Small intestine (tissue), 7 donors: Measurements from ENCODE around the gene GCLC. TPM values are rescaled to one million over a fixed set of nuclear protein-coding genes. Genes with fewer than 3 reads are reported as not detected.
A peak's percentile ranks its signal among the peaks of the same experiment; 100 is the strongest.

ENCODE experiments used
- DNase-seq, 2 donors: peaks; one replicate each; pipeline versions ENCODE4 v3.0.0 to v3.0.0-alpha.2; 2013
- FAIRE-seq: peaks from 2 replicates; lab custom pipeline; 2012; peaks lifted over from hg19 to GRCh38; lab: Jason Lieb, UNC
- H3K27ac ChIP-seq, 3 donors: one replicate each; pipeline ENCODE4 v1.5.1; 2013; ENCODE audit warnings: low read length in 2 of 3, mild to moderate bottlenecking in 2 of 3, control low read depth in 1 of 3, inconsistent platforms in 1 of 3, low read depth in 1 of 3, moderate library complexity in 1 of 3
- H3K27me3 ChIP-seq, 3 donors: one replicate each; pipeline ENCODE4 v1.6.1; 2013; ENCODE audit warnings: low read length in 3 of 3, inconsistent platforms in 1 of 3; ENCODE audit not compliant: control insufficient read depth in 3 of 3, insufficient read depth in 3 of 3
- H3K36me3 ChIP-seq, 3 donors: one replicate each; pipeline ENCODE4 v1.6.1; 2013; ENCODE audit warnings: low read length in 3 of 3, inconsistent platforms in 1 of 3, low read depth in 1 of 3, mild to moderate bottlenecking in 1 of 3, moderate library complexity in 1 of 3; ENCODE audit not compliant: control insufficient read depth in 3 of 3, insufficient read depth in 2 of 3
- H3K4me1 ChIP-seq, 3 donors: one replicate each; pipeline ENCODE4 v1.6.1; 2013; ENCODE audit warnings: low read length in 2 of 3, inconsistent platforms in 1 of 3, low read depth in 1 of 3, mild to moderate bottlenecking in 1 of 3, moderate library complexity in 1 of 3; ENCODE audit not compliant: control insufficient read depth in 3 of 3, insufficient read depth in 2 of 3
- H3K4me3 ChIP-seq, 3 donors: one replicate each; pipeline ENCODE4 v1.5.1; 2013; ENCODE audit warnings: low read length in 3 of 3, control low read depth in 1 of 3, inconsistent platforms in 1 of 3, low read depth in 1 of 3, mild to moderate bottlenecking in 1 of 3, moderate library complexity in 1 of 3
- H3K9me3 ChIP-seq, 2 donors: one replicate each; pipeline ENCODE4 v1.6.1; 2013; ENCODE audit warnings: low read depth in 1 of 2, low read length in 1 of 2; ENCODE audit not compliant: control insufficient read depth in 2 of 2, insufficient read depth in 1 of 2
- WGBS, 3 donors: extraction: QIAGEN DNeasy Blood & Tissue Kit; methylation state at CpG; one replicate each; pipeline ENCODE4 v1.1.7; 2013; 5-methylcytosine and 5-hydroxymethylcytosine counted together
- polyA plus RNA-seq, 4 donors: library from polyadenylated mRNA; stranded (reverse) in 3 of 4; unstranded in 1 of 4; fragments of 200-250 nt in 3 of 4; fragments of 120-200 nt in 1 of 4; gene quantifications; one replicate each; pipeline versions ENCODE4 v1.2.1 to v1.2.3, GENCODE V29; 2013
- donor health status: healthy with polysubstance abuse.
- donor health status: control.
- donor health status: control.
- donor health status: Bipolar disorder and iron deficiency.
- donor health status: healthy.

GCLC gene
- polyA plus RNA-seq, 4 donors: 26.6 to 69.3 (median 28.1) TPM

- peaks cover 0 to 7% of the 10 kb centered on the region in 2 donors for H3K9me3 ChIP-seq
These were observed 45.8 kb downstream of the GCLC start for GRCh38 chr6:53499094-53499493.

DNA sequence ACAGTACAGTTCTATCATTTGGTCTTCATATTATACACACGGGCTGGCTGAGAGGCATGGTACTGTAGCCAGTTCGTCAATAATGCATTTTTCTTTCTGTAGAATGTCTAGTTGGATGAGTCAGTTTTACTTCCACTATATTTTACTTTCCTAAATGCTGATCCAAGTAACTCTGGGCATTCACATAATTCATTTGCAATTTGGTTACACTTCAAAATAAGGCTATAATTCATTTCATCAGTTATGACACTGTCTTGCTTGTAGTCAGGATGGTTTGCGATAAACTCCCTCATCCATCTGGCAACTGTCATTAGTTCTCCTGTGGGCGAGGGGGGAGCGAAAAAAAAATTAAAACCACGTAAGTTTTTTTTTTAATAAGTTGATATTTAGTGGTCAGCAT, 46.3 kb downstream of the GCLC start:
- DNase-seq (no peak), FAIRE-seq (no peak)
- no peaks in the 10 kb centered on the region for H3K27me3 ChIP-seq
- peaks cover 0 to 7% of the 10 kb centered on the region in 2 donors for H3K9me3 ChIP-seq
- peaks cover 0 to 13% (median 0%) of the 10 kb centered on the region in 3 donors for H3K4me1 ChIP-seq
- H3K27ac ChIP-seq: no peak overlapping the region
- 79 to 95% (median 93%) methylated on average over 6 of the region's 6 CpGs for WGBS, 3 donors
- no peak overlapping the region for H3K4me3 ChIP-seq
- peaks cover 8 to 17% (median 14%) of the 10 kb centered on the region in 3 donors for H3K36me3 ChIP-seq

More at GRCh38 chr6:53499094-53499493, 45.8 kb downstream of the GCLC start:
- H3K4me3 ChIP-seq: no peak overlapping the region
- FAIRE-seq: no peak
- no peaks in the 10 kb centered on the region for H3K27me3 ChIP-seq
- peaks cover 8 to 20% (median 14%) of the 10 kb centered on the region in 3 donors for H3K36me3 ChIP-seq
- H3K4me1 ChIP-seq: peaks cover 0 to 13% (median 0%) of the 10 kb centered on the region in 3 donors
- DNase-seq: no peak
- 94 to 97% (median 94%) methylated on average over 3 of the region's 3 CpGs for WGBS, 3 donors
- H3K27ac ChIP-seq: no peak overlapping the region

DNA sequence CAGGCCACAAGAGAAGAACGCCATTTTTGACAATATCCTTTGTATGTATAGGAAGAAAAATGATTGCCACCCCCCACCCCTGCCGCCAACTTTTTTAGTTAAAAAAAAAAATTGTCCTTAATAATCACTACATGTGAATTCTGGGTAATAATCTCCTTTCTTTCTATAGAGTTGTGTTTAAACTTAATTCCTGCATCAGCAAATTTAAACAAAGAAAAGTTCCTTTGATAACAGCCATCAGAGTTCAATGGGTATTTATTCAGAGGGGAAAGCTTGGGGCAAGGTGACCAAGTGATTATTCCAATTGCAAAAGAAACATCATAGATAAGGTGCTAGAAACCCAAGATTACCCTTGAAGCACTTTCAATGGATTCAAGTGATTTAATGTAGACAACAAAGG, 47.0 kb downstream of the GCLC start:
- peaks cover 6 to 14% (median 11%) of the 10 kb centered on the region in 3 donors for H3K36me3 ChIP-seq
- no peak overlapping the region for H3K4me3 ChIP-seq
- peaks cover 0 to 7% of the 10 kb centered on the region in 2 donors for H3K9me3 ChIP-seq
- DNase-seq (no peak), FAIRE-seq (no peak)
- no peak overlapping the region for H3K27ac ChIP-seq
- 74 to 96% (median 92%) methylated on average over 2 of the region's 2 CpGs for WGBS, 3 donors
- H3K27me3 ChIP-seq: no peaks in the 10 kb centered on the region
- peaks cover 0 to 13% (median 1%) of the 10 kb centered on the region in 3 donors for H3K4me1 ChIP-seq

GRCh38 chr6:53496797-53497375, 48.0 kb downstream of the GCLC start:
- FAIRE-seq (no peak), DNase-seq (no peak)
- H3K36me3 ChIP-seq: peaks cover 2 to 14% (median 9%) of the 10 kb centered on the region in 3 donors
- no peak overlapping the region for H3K27ac ChIP-seq
- no peak overlapping the region for H3K4me3 ChIP-seq
- WGBS, 3 donors: 52 to 70% (median 59%) methylated on average over 5 of the region's 5 CpGs
- peaks cover 0 to 7% of the 10 kb centered on the region in 2 donors for H3K9me3 ChIP-seq
- no peaks in the 10 kb centered on the region for H3K27me3 ChIP-seq
- H3K4me1 ChIP-seq: peaks cover 0 to 13% (median 1%) of the 10 kb centered on the region in 3 donors

DNA sequence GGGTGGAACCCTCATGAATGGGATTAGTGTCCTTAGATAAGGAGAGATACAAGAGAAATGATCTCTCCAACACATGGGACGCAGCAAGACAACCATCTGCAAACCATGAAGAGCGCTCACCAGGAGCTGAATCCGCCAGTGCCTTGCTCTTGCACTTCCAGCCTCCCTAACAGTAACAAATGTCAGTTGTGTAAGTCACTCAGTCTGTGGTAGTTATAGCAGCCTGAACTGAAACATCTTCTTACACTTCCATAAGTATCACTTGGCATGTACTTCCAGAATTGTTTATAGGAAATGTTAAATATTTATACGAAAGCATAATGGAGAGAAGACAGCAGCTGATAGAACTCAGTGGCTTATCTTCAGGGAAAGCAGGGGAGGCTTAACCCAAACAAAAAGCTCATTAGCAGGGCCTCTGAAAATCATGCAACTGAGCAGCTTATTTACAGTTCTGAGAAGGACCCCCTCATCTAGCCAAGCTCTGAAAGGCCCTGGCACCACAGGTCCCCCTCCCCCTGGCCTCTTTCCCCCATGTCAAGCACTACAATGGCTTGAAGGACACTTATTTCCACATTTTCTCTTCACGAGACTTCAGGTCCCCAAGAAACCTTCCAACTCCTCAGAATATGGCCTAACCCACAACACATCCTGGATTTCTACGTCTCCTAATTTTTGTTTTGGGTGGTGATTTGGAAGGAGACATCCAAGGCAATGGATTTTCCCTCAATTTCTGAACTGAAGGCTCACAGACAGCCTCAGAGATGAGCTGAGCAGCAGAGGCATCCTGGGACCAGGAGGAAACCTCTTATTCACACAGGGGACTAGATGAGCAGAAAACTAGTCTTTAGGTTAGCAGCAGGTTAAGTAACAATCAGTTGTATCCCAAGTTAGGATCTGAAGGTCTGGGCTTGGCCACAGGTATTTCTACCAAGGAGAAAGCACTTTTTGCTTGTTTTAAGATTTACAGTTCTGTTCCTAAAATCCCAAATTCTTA, 49.1 kb downstream of the GCLC start:
- H3K27me3 ChIP-seq: no peaks in the 10 kb centered on the region
- peaks cover 0 to 13% (median 1%) of the 10 kb centered on the region in 3 donors for H3K4me1 ChIP-seq
- H3K36me3 ChIP-seq: peaks cover 0 to 10% (median 9%) of the 10 kb centered on the region in 3 donors
- DNase-seq (no peak), FAIRE-seq (no peak)
- H3K4me3 ChIP-seq: no peak overlapping the region
- peak overlapping the region in 1 of 3 donors; percentile 25 for H3K27ac ChIP-seq
- peaks cover 0 to 7% of the 10 kb centered on the region in 2 donors for H3K9me3 ChIP-seq
- 80 to 85% (median 84%) methylated on average over 6 of the region's 6 CpGs for WGBS, 3 donors

- Histone ChIP-seq H3K27me3 (no peaks in the 10 kb centered on the region), H3K9me3 (peaks cover 0 to 7% of the 10 kb centered on the region in 2 donors), H3K4me1 (peaks cover 0 to 13% (median 1%) of the 10 kb centered on the region in 3 donors), H3K36me3 (peaks cover 0 to 6% (median 2%) of the 10 kb centered on the region in 3 donors), H3K27ac (no peak overlapping the region), H3K4me3 (no peak overlapping the region)
- FAIRE-seq: no peak
- no peak for DNase-seq
- 78 to 88% (median 87%) methylated on average over 4 of the region's 4 CpGs for WGBS, 3 donors
These were observed 50.8 kb downstream of the GCLC start for GRCh38 chr6:53494076-53494475.

GRCh38 chr6:53493635-53494025, 51.3 kb downstream of the GCLC start:
- H3K4me3 ChIP-seq: no peak overlapping the region
- H3K9me3 ChIP-seq: peaks cover 0 to 7% of the 10 kb centered on the region in 2 donors
- peaks cover 0 to 2% (median 0%) of the 10 kb centered on the region in 3 donors for H3K36me3 ChIP-seq
- no peak for DNase-seq
- no peak for FAIRE-seq
- peaks cover 0 to 13% (median 1%) of the 10 kb centered on the region in 3 donors for H3K4me1 ChIP-seq
- H3K27ac ChIP-seq: peak overlapping the region in 1 of 3 donors; percentile 14
- no peaks in the 10 kb centered on the region for H3K27me3 ChIP-seq
- 69 to 76% (median 75%) methylated on average over 2 of the region's 2 CpGs for WGBS, 3 donors
